Omental fat pad (tissue), 4 donors: ENCODE results near the gene LIMCH1. TPM values are rescaled to one million over a fixed set of nuclear protein-coding genes. Genes with fewer than 3 reads are reported as not detected.
"Not testable (repeated sequence)": the region's sequence is repeated elsewhere in the genome, so short reads cannot be mapped to it uniquely, and the experiment has no call there.

Experiments used
- ATAC-seq: fragments of 150-250 bp; one replicate; pipeline ENCODE4 v1.9.1; 2016; ENCODE audit warnings: mild to moderate bottlenecking, moderate library complexity; ENCODE audit not compliant: low FRiP score
- DNase-seq: peaks from one replicate; pipeline ENCODE4 v3.0.0-alpha.2; 2019; ENCODE audit warnings: low spot score
- CTCF ChIP-seq, 3 donors: fragments of 450-650 bp; IDR thresholded peaks; one replicate each; pipeline ENCODE4 v1.5.1; 2016 to 2017; ENCODE audit warnings: antibody characterized with exemption in 3 of 3, mild to moderate bottlenecking in 3 of 3, moderate library complexity in 2 of 3
- total RNA-seq, 4 donors: library from RNA; depleted of rRNA; stranded (reverse); fragments of >200 nt; gene quantifications; one replicate each; pipeline ENCODE4 v1.1.0, GENCODE V29; 2016

Gene LIMCH1
- total RNA-seq, result 100 to 1,000 TPM in 1 of 4 donors, 10 to 100 TPM in 3; 29.4 to 112 (median 44.9) TPM

- DNase-seq (no peak), ATAC-seq (peak; percentile 87)
Observed at GRCh38 chr4:41538017-41538733, at the start of gene LIMCH1. TSS of gene LIMCH1 (plus strand) at chr4:41538157. CDS start at chr4:41605996, 67,839 bp downstream.

GRCh38 chr4:41491081-41491576 lies 46.8 kb upstream of the LIMCH1 start:
- ATAC-seq, DNase-seq: not testable (repeated sequence)

More at GRCh38 chr4:41538017-41538733, at the start of gene LIMCH1:
- no peak for TF ChIP-seq CTCF (IDR thresholded peaks at IDR 0.05)

- no peak for DNase-seq
- no peak for TF ChIP-seq CTCF (IDR thresholded peaks at IDR 0.05)
- ATAC-seq, result no peak
Observed at GRCh38 chr4:41496977-41497376, 41.0 kb upstream of the LIMCH1 start.

GRCh38 chr4:41498177-41498576 lies 39.8 kb upstream of the LIMCH1 start:
- ATAC-seq, result no peak
- TF ChIP-seq CTCF (IDR thresholded peaks at IDR 0.05), result no peak
- no peak for DNase-seq

- no peak for TF ChIP-seq CTCF (IDR thresholded peaks at IDR 0.05)
- ATAC-seq, result no peak
Observed at GRCh38 chr4:41504167-41504818, 33.7 kb upstream of the LIMCH1 start.

GRCh38 chr4:41505161-41505661 lies 32.7 kb upstream of the LIMCH1 start:
- ATAC-seq, result peak; percentile 13
- DNase-seq, result no peak
- no peak for TF ChIP-seq CTCF (IDR thresholded peaks at IDR 0.05)

More at GRCh38 chr4:41504167-41504818, 33.7 kb upstream of the LIMCH1 start:
- DNase-seq, result no peak

GRCh38 chr4:41506130-41506529 lies 31.8 kb upstream of the LIMCH1 start:
- TF ChIP-seq CTCF (IDR thresholded peaks at IDR 0.05), result no peak
- no peak for ATAC-seq

More at GRCh38 chr4:41506130-41506529, 31.8 kb upstream of the LIMCH1 start:
- DNase-seq, result no peak
